HCT116 (cell line): ENCODE data around the gene PANK4. TPM values are rescaled to one million over a fixed set of nuclear protein-coding genes. Genes with fewer than 3 reads are reported as not detected.

Experiments used
- ATAC-seq: fragments of 200-7000 bp; cut with Tn5 transposase; 2 replicates; pipeline ENCODE4 v1.9.1; 2020; ENCODE audit warnings: mild to moderate bottlenecking, moderate library complexity
- BruUV-seq: library from RNA; stranded (reverse); fragments of 400-500 nt; replicated peaks from 2 replicates; lab custom pipeline; 2021; lab: Mats Ljungman, UMichigan
- CTCF ChIA-PET: fragments of 300-600 bp; sonication (Branson Sonifier 250); formaldehyde crosslinking; loops from one replicate; lab custom pipeline; 2021; ENCODE audit warnings: antibody characterized with exemption; lab: Charles Lee
- POLR2A ChIA-PET: fragments of 300-600, 350-600 bp; sonication (Branson Sonifier 250); formaldehyde crosslinking; loops from one replicate; lab custom pipeline; 2021; ENCODE audit warnings: antibody characterized with exemption; lab: Charles Lee
- RAD21 ChIA-PET, 2 experiments: fragments of 300-600 bp; sonication (Branson Sonifier 250); formaldehyde crosslinking; loops; one replicate each; lab custom pipeline; 2023; ENCODE audit warnings: low total read pairs in 2 of 2; ENCODE audit not compliant: uncharacterized antibody in 2 of 2, unreplicated experiment in 2 of 2, low non-redundant PET in 1 of 2; lab: Charles Lee
- DNase-seq: peaks from one replicate; pipeline ENCODE4 v3.0.0-alpha.2; 2010; ENCODE audit warnings: low read depth, low spot score
- H2AFZ ChIP-seq: fragments of 200-600 bp; shearing (Covaris generic), sonication (generic); 2 replicates; pipeline ENCODE4 v1.6.1; 2017; ENCODE audit warnings: low read depth, mixed run types, mixed read lengths, antibody characterized with exemption, low read length; ENCODE audit not compliant: poor library complexity, severe bottlenecking
- H3K27ac ChIP-seq: 2 replicates; pipeline ENCODE4 v1.5.1; 2012; ENCODE audit warnings: low read depth, low read length
- H3K27me3 ChIP-seq: fragments of 200-600 bp; sonication (generic); 2 replicates; pipeline ENCODE4 v1.6.1; 2016; ENCODE audit warnings: mixed run types, low read length, mixed read lengths; ENCODE audit not compliant: insufficient read depth
- H3K36me3 ChIP-seq, 2 experiments: fragments of 200-500 bp in 1 of 2; fragments of 200-600 bp in 1 of 2; sonication (Bioruptor generic) in 1 of 2; sonication (generic) in 1 of 2; 2 replicates each; pipeline versions ENCODE4 v1.5.1 to v1.6.1; 2014 to 2016; ENCODE audit warnings: low read length in 2 of 2, inconsistent platforms in 1 of 2, mixed read lengths in 1 of 2, mixed run types in 1 of 2; ENCODE audit not compliant: insufficient read depth in 2 of 2, control insufficient read depth in 1 of 2
- H3K4me1 ChIP-seq, 2 experiments: fragments of 200-600 bp in 1 of 2; sonication (generic) in 1 of 2; 2 replicates each; pipeline versions ENCODE4 v1.5.1 to v1.6.1; 2012 to 2017; ENCODE audit warnings: low read length in 2 of 2, inconsistent platforms in 1 of 2, mild to moderate bottlenecking in 1 of 2, mixed read lengths in 1 of 2, mixed run types in 1 of 2, moderate library complexity in 1 of 2; ENCODE audit not compliant: insufficient read depth in 2 of 2, control insufficient read depth in 1 of 2
- H3K4me2 ChIP-seq: fragments of 200-600 bp; sonication (generic); 2 replicates; pipeline ENCODE4 v1.6.1; 2017; ENCODE audit warnings: mixed run types, low read length, mixed read lengths
- H3K4me3 ChIP-seq, 2 experiments: fragments of 200-600 bp in 1 of 2; sonication (generic) in 1 of 2; replicated peaks in 1 of 2; 2 replicates each; pipeline ENCODE4 v1.5.1; 2011 to 2016; ENCODE audit warnings: low read length in 2 of 2, control low read depth in 1 of 2, low read depth in 1 of 2, mild to moderate bottlenecking in 1 of 2, mixed read lengths in 1 of 2, mixed run types in 1 of 2
- H3K79me2 ChIP-seq: fragments of 200-600 bp; sonication (generic); 2 replicates; pipeline ENCODE4 v1.6.1; 2017; ENCODE audit warnings: mild to moderate bottlenecking, mixed run types, low read length, moderate library complexity, mixed read lengths; ENCODE audit not compliant: insufficient read depth
- H3K9ac ChIP-seq: fragments of 200-600 bp; sonication (generic); 2 replicates; pipeline ENCODE4 v1.6.1; 2016; ENCODE audit warnings: low read length, mixed read lengths
- H3K9me2 ChIP-seq: fragments of 200-600 bp; sonication (generic), shearing (Covaris generic); 2 replicates; pipeline ENCODE4 v1.6.1; 2017; ENCODE audit warnings: mixed run types, mild to moderate bottlenecking, moderate library complexity; ENCODE audit not compliant: insufficient read depth
- H3K9me3 ChIP-seq, 2 experiments: fragments of 200-500 bp in 1 of 2; fragments of 200-600 bp in 1 of 2; sonication (Bioruptor generic) in 1 of 2; sonication (generic) in 1 of 2; 2 replicates each; pipeline ENCODE4 v1.6.1; 2014 to 2017; ENCODE audit warnings: low read length in 2 of 2, mixed read lengths in 2 of 2, inconsistent platforms in 1 of 2, low read depth in 1 of 2, mild to moderate bottlenecking in 1 of 2, mixed run types in 1 of 2, moderate library complexity in 1 of 2; ENCODE audit not compliant: control insufficient read depth in 1 of 2, insufficient read depth in 1 of 2
- H4K20me1 ChIP-seq: fragments of 200-600 bp; sonication (generic), shearing (Covaris generic); 2 replicates; pipeline ENCODE4 v1.6.1; 2017; ENCODE audit warnings: mixed run types, mild to moderate bottlenecking, moderate library complexity; ENCODE audit not compliant: insufficient read depth
- ATF3 ChIP-seq: IDR thresholded peaks from 2 replicates; pipeline ENCODE4 v1.6.1; 2012
- CBX3 ChIP-seq: IDR thresholded peaks from 2 replicates; pipeline ENCODE4 v1.6.1; 2012; ENCODE audit warnings: low read depth
- CEBPB ChIP-seq: IDR thresholded peaks from 2 replicates; pipeline ENCODE4 v1.6.1; 2012; ENCODE audit warnings: low read depth
- CTCF ChIP-seq, 3 experiments: fragments of 200-600 bp in 1 of 3; sonication (generic) in 1 of 3; IDR thresholded peaks in 2 of 3; conservative IDR thresholded peaks in 1 of 3; 2 replicates each; pipeline ENCODE4 v1.5.1; 2012 to 2017; ENCODE audit warnings: low read depth in 2 of 3, low read length in 2 of 3, antibody characterized with exemption in 1 of 3, borderline replicate concordance in 1 of 3, control low read depth in 1 of 3, mild to moderate bottlenecking in 1 of 3, mixed read lengths in 1 of 3, mixed run types in 1 of 3, moderate library complexity in 1 of 3; ENCODE audit not compliant: insufficient read depth in 1 of 3
- EGR1 ChIP-seq: IDR thresholded peaks from 2 replicates; pipeline ENCODE4 v1.6.1; 2012; ENCODE audit warnings: low read depth
- ELF1 ChIP-seq: IDR thresholded peaks from 2 replicates; pipeline ENCODE4 v1.6.1; 2012; ENCODE audit warnings: low read depth, borderline replicate concordance
- EZH2phosphoT487 ChIP-seq: fragments of 200-600 bp; IDR thresholded peaks from 2 replicates; pipeline ENCODE4 v1.6.1; 2018; ENCODE audit warnings: antibody characterized with exemption, borderline replicate concordance
- FOSL1 ChIP-seq: IDR thresholded peaks from 2 replicates; pipeline ENCODE4 v1.6.1; 2012; ENCODE audit warnings: low read depth
- MAX ChIP-seq: IDR thresholded peaks from 2 replicates; pipeline ENCODE4 v1.6.1; 2012
- POLR2A ChIP-seq: IDR thresholded peaks from 2 replicates; pipeline ENCODE4 v1.7.0; 2011; ENCODE audit warnings: borderline replicate concordance; ENCODE audit not compliant: insufficient read depth, insufficient read length; ENCODE audit errors: extremely low read depth
- POLR2AphosphoS5 ChIP-seq: IDR thresholded peaks from 2 replicates; pipeline ENCODE4 v1.6.1; 2011; ENCODE audit warnings: mild to moderate bottlenecking, low read depth, low read length, moderate library complexity
- RAD21 ChIP-seq: IDR thresholded peaks from 2 replicates; pipeline ENCODE4 v1.6.1; 2012; ENCODE audit warnings: low read depth, mild to moderate bottlenecking
- SP1 ChIP-seq: IDR thresholded peaks from 2 replicates; pipeline ENCODE4 v1.6.1; 2012; ENCODE audit warnings: low read depth
- TCF7L2 ChIP-seq: IDR thresholded peaks from 2 replicates; pipeline ENCODE4 v1.7.0; 2011; ENCODE audit warnings: borderline replicate concordance, inconsistent platforms; ENCODE audit not compliant: insufficient read depth, insufficient read length; ENCODE audit errors: extremely low read depth
- YY1 ChIP-seq: IDR thresholded peaks from 2 replicates; pipeline ENCODE4 v1.6.1; 2011; ENCODE audit warnings: low read length, low read depth, moderate library complexity, mild to moderate bottlenecking; ENCODE audit not compliant: insufficient replicate concordance; ENCODE audit errors: extremely low read depth
- ZBTB33 ChIP-seq: IDR thresholded peaks from 2 replicates; pipeline ENCODE4 v1.6.1; 2011; ENCODE audit warnings: mild to moderate bottlenecking, low read length, moderate library complexity; ENCODE audit not compliant: insufficient replicate concordance; ENCODE audit errors: extremely low read depth
- ZFX ChIP-seq: fragments of 450-650 bp; IDR thresholded peaks from 2 replicates; pipeline ENCODE4 v1.6.1; 2017
- ZNF274 ChIP-seq: fragments of 200-500 bp; sonication (Bioruptor generic); IDR thresholded peaks from 2 replicates; pipeline ENCODE4 v1.6.1; 2014; ENCODE audit warnings: mild to moderate bottlenecking, low read depth, low read length, inconsistent platforms
- intact Hi-C: fragments of 100-400 bp; cut with micrococcal nuclease; formaldehyde crosslinking; loops from 2 replicates; pipeline ENCODE4 v1.10.0; 2022
- total RNA-seq: library from RNA; stranded (reverse); gene quantifications from one replicate; pipeline ENCODE4 v1.2.1, GENCODE V29; 2021; ENCODE audit not compliant: unreplicated experiment

The PANK4 gene
- total RNA-seq, 1 experiment from 2014 or later: 38.5 TPM

- TF ChIP-seq CTCF (IDR thresholded peaks at IDR 0.05 in 2 of 3, conservative IDR thresholded peaks at IDR 0.05 in 1 of 3; ENCODE audit: borderline replicate concordance in 1 of 3, insufficient read depth in 1 of 3, low read depth in 2 of 3, low read length in 2 of 3): no peak
- TF ChIP-seq, all 23 proteins: peak for 0
Observed at GRCh38 chr1:2472109-2472508, 54.3 kb downstream of the PANK4 start (continued).

GRCh38 chr1:2471587-2472001 is 54.8 kb downstream of the PANK4 start:
- RAD21 ChIA-PET: no interaction called here

More at GRCh38 chr1:2471587-2472001, 54.8 kb downstream of the PANK4 start:
- Histone ChIP-seq H3K27me3 (no peaks in the 10 kb centered on the region), H3K4me3 (no peak overlapping the region), H3K36me3 (no peaks in the 10 kb centered on the region), H3K9ac (no peak overlapping the region), H4K20me1 (no peaks in the 10 kb centered on the region), H2AFZ (no peak overlapping the region), H3K79me2 (no peaks in the 10 kb centered on the region), H3K9me2 (no peaks in the 10 kb centered on the region), H3K4me1 (peaks cover 3 to 9% of the 10 kb centered on the region in 2 experiments; a peak in 1 of 4 replicates), H3K27ac (no peak overlapping the region), H3K4me2 (no peak overlapping the region), H3K9me3 (no peaks in the 10 kb centered on the region)
- DNase-seq: no peak
- no TSS peak for BruUV-seq
- ChIA-PET CTCF (no interaction called here), POLR2A (no interaction called here)
- ATAC-seq: no peak
- TF ChIP-seq YY1: no peak
- no peak for TF ChIP-seq ZFX
- TF ChIP-seq EZH2phosphoT487: no peak
- no peak for TF ChIP-seq CEBPB
- TF ChIP-seq ZBTB33: no peak
- no peak for TF ChIP-seq CTCF (IDR thresholded peaks at IDR 0.05 in 2 of 3, conservative IDR thresholded peaks at IDR 0.05 in 1 of 3; ENCODE audit: borderline replicate concordance in 1 of 3, insufficient read depth in 1 of 3, low read depth in 2 of 3, low read length in 2 of 3)
- no peak for TF ChIP-seq ATF3
- no peak for TF ChIP-seq FOSL1
- no peak for TF ChIP-seq TCF7L2
- TF ChIP-seq SP1: no peak
- TF ChIP-seq POLR2AphosphoS5: no peak
- no peak for TF ChIP-seq ELF1
- no peak for TF ChIP-seq ZNF274
- no peak for TF ChIP-seq RAD21
- TF ChIP-seq EGR1: no peak
- TF ChIP-seq POLR2A: no peak
- no peak for TF ChIP-seq MAX
- TF ChIP-seq CBX3: no peak
- intact Hi-C loops: no loop called here
